IMR-90 (cell line): Measurements from ENCODE around the gene LLGL1. TPM values are rescaled to one million over a fixed set of nuclear protein-coding genes. Genes with fewer than 3 reads are reported as not detected.
A peak's percentile ranks its signal among the peaks of the same experiment; 100 is the strongest.

Source experiments
- ATAC-seq: fragments of 200-7000 bp; cut with Tn5 transposase; 2 replicates; pipeline ENCODE4 v1.9.1; 2020; ENCODE audit warnings: low read depth, mild to moderate bottlenecking, moderate library complexity
- BruUV-seq: library from RNA; stranded (reverse); fragments of 400-500 nt; replicated peaks from 2 replicates; lab custom pipeline; 2021; lab: Mats Ljungman, UMichigan
- CTCF ChIA-PET: fragments of 300-600 bp; formaldehyde crosslinking; extraction: SDS; loops from one replicate; lab custom pipeline; 2021; ENCODE audit warnings: antibody characterized with exemption; lab: Yijun Ruan, JAX
- POLR2A ChIA-PET: fragments of 300-600 bp; sonication (Branson Sonifier 250); formaldehyde crosslinking; loops from one replicate; lab custom pipeline; 2022; ENCODE audit warnings: antibody characterized with exemption; ENCODE audit not compliant: unreplicated experiment; lab: Charles Lee
- DNase-seq: peaks from one replicate; pipeline ENCODE4 v3.0.0; 2013
- H2AFZ ChIP-seq: replicated peaks from 2 replicates; pipeline ENCODE3; 2013; ENCODE audit warnings: low read length, mild to moderate bottlenecking; ENCODE audit not compliant: poor library complexity
- H2AK5ac ChIP-seq: 2 replicates; pipeline ENCODE4 v1.6.1; 2013; ENCODE audit warnings: low read depth, low read length, inconsistent platforms
- H2AK9ac ChIP-seq: replicated peaks from 2 replicates; pipeline ENCODE3; 2013; ENCODE audit warnings: mild to moderate bottlenecking, low read depth, low read length, moderate library complexity; ENCODE audit not compliant: poor library complexity
- H2BK120ac ChIP-seq: 2 replicates; pipeline ENCODE4 v1.6.1; 2013; ENCODE audit warnings: low read depth, low read length, inconsistent platforms
- H2BK15ac ChIP-seq: 3 replicates; pipeline ENCODE4 v1.6.1; 2013; ENCODE audit warnings: low read depth, low read length, inconsistent platforms
- H2BK20ac ChIP-seq: 2 replicates; pipeline ENCODE4 v1.6.1; 2013; ENCODE audit warnings: low read depth, mild to moderate bottlenecking, inconsistent platforms, low read length, moderate library complexity
- H2BK5ac ChIP-seq: 2 replicates; pipeline ENCODE4 v1.6.1; 2013; ENCODE audit warnings: mild to moderate bottlenecking, low read depth, low read length, inconsistent platforms; ENCODE audit not compliant: poor library complexity, severe bottlenecking
- H3K14ac ChIP-seq: replicated peaks from 2 replicates; pipeline ENCODE4 v1.6.1; 2013; ENCODE audit warnings: low read depth, low read length, inconsistent platforms
- H3K18ac ChIP-seq: 2 replicates; pipeline ENCODE4 v1.6.1; 2013; ENCODE audit warnings: low read depth, low read length, control low read depth
- H3K23ac ChIP-seq: 2 replicates; pipeline ENCODE4 v1.6.1; 2013; ENCODE audit warnings: low read depth, low read length, inconsistent platforms
- H3K27ac ChIP-seq: 2 replicates; pipeline ENCODE4 v1.5.1; 2013; ENCODE audit warnings: mild to moderate bottlenecking, control low read depth, low read length; ENCODE audit not compliant: insufficient read depth
- H3K27me3 ChIP-seq: 2 replicates; pipeline ENCODE4 v1.6.1; 2013; ENCODE audit warnings: low read length; ENCODE audit not compliant: control insufficient read depth, insufficient read depth
- H3K36me3 ChIP-seq: 2 replicates; pipeline ENCODE4 v1.6.1; 2013; ENCODE audit warnings: low read length, mixed read lengths; ENCODE audit not compliant: control insufficient read depth, insufficient read depth
- H3K4ac ChIP-seq: 2 replicates; pipeline ENCODE4 v1.6.1; 2013; ENCODE audit warnings: low read depth, low read length, inconsistent platforms
- H3K4me1 ChIP-seq: 2 replicates; pipeline ENCODE4 v1.6.1; 2013; ENCODE audit warnings: low read length, mixed read lengths; ENCODE audit not compliant: control insufficient read depth, insufficient read depth
- H3K4me2 ChIP-seq: 2 replicates; pipeline ENCODE4 v1.6.1; 2013; ENCODE audit warnings: low read depth, mild to moderate bottlenecking, control low read depth, low read length, moderate library complexity
- H3K4me3 ChIP-seq: 2 replicates; pipeline ENCODE4 v1.5.1; 2013; ENCODE audit warnings: low read depth, mild to moderate bottlenecking, control low read depth, low read length, moderate library complexity; ENCODE audit not compliant: insufficient read depth
- H3K56ac ChIP-seq: 2 replicates; pipeline ENCODE4 v1.6.1; 2013; ENCODE audit warnings: low read length, inconsistent platforms; ENCODE audit not compliant: insufficient read depth; ENCODE audit errors: extremely low read depth
- H3K79me1 ChIP-seq, 2 experiments: 2 replicates each; pipeline ENCODE4 v1.6.1; 2013; ENCODE audit warnings: low read length in 2 of 2, inconsistent platforms in 1 of 2, low read depth in 1 of 2
- H3K9ac ChIP-seq: 2 replicates; pipeline ENCODE4 v1.6.1; 2013; ENCODE audit warnings: low read depth, low read length, control low read depth
- H3K9me1 ChIP-seq: 2 replicates; pipeline ENCODE4 v1.6.1; 2013; ENCODE audit warnings: low read length, inconsistent platforms; ENCODE audit not compliant: insufficient read depth
- H3K9me3 ChIP-seq: 2 replicates; pipeline ENCODE4 v1.6.1; 2013; ENCODE audit warnings: low read length; ENCODE audit not compliant: control insufficient read depth, insufficient read depth
- H4K20me1 ChIP-seq: 2 replicates; pipeline ENCODE4 v1.6.1; 2013; ENCODE audit warnings: low read length, inconsistent platforms; ENCODE audit not compliant: insufficient read depth
- H4K5ac ChIP-seq: 2 replicates; pipeline ENCODE4 v1.6.1; 2013; ENCODE audit warnings: mild to moderate bottlenecking, low read depth, low read length, control low read depth
- H4K8ac ChIP-seq, 2 experiments: 2 replicates each; pipeline ENCODE4 v1.6.1; 2013; ENCODE audit warnings: low read depth in 2 of 2, low read length in 2 of 2, control low read depth in 1 of 2, inconsistent platforms in 1 of 2
- H4K91ac ChIP-seq: 2 replicates; pipeline ENCODE4 v1.6.1; 2013; ENCODE audit warnings: low read depth, low read length, inconsistent platforms; ENCODE audit not compliant: insufficient read depth
- FOS ChIP-seq: fragments of 150-350 bp; IDR thresholded peaks from 2 replicates; pipeline ENCODE4 v1.6.1; 2016; ENCODE audit warnings: low read depth, low read length
- WGBS, 2 experiments: methylation state at CpG; one replicate each; pipeline versions ENCODE4 v1.1.5 to v1.1.7; 2013; ENCODE audit warnings: missing lambda C conversion rate in 2 of 2; ENCODE audit not compliant: insufficient read length in 1 of 2; ENCODE audit errors: extremely low coverage in 2 of 2; 5-methylcytosine and 5-hydroxymethylcytosine counted together
- dilution Hi-C: fragments of 300-500 bp; cut with HindIII; formaldehyde crosslinking; loops from one replicate; pipeline ENCODE4 v1.14.3; 2018; ENCODE audit warnings: low sequenced_read_pairs; ENCODE audit not compliant: unreplicated experiment
- in situ Hi-C: fragments of 300-500 bp; cut with MboI; formaldehyde crosslinking; loops from 3 replicates; pipeline ENCODE4 v1.14.3; 2019; ENCODE audit warnings: low sequenced_read_pairs, inconsistent platforms, mixed read lengths
- intact Hi-C: fragments of 100-400 bp; cut with micrococcal nuclease; formaldehyde crosslinking; loops from 2 replicates; pipeline ENCODE4 v1.10.0; 2022
- polyA plus RNA-seq, 3 experiments: library from polyadenylated mRNA; depleted of rRNA; stranded (reverse); fragments of >200 nt; gene quantifications; 2 replicates each; pipeline ENCODE4 v1.2.3, GENCODE V29; 2012; ENCODE audit warnings: low replicate concordance in 1 of 3
- total RNA-seq: library from RNA; depleted of rRNA; stranded (reverse); fragments of >200 nt; gene quantifications from 2 replicates; pipeline ENCODE4 v1.2.3, GENCODE V29; 2012

Gene LLGL1
- total and polyA plus RNA-seq, 2 of the 4 experiments (the other 2 are of a cell fraction): 40.1 to 52.9 TPM

DNA sequence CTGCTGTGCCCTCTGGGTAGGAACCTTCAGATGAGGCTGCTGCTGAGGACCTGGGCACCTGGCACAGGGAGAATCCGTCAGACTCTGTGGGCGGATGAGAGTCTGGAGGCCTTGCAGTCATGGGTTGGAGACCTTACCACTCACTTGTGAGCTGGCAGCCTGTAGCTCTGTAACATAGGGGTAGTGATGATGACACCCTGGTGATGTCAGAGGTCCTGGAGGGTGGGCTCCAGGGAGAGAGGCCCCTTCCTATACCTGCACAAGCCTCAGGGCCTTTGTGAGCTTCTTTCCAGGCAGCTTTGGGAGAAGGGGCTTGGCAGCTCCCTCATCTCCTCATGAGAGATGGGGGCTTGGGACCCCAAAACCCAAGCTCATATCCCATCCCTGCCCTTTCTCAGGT, 36.7 kb downstream of the LLGL1 start:
- DNase-seq: no peak

More for the DNA sequence above, 36.7 kb downstream of the LLGL1 start:
- CTCF ChIA-PET: interaction anchor here (0.5 kb wide), 1 partner anchor 424 kb away, joined by 3 read pairs; no protein-coding TSS in a partner anchor
- dilution Hi-C loops (no loop called here), in situ Hi-C loops (no loop called here), intact Hi-C loops (no loop called here)
- Histone ChIP-seq H4K91ac (no peak overlapping the region), H3K9me1 (peaks cover 15% of the 10 kb centered on the region; the same call in 1 of the 2 replicates), H2AK9ac (peak overlapping the region; percentile 95), H2BK20ac (no peak overlapping the region), H4K5ac (no peak overlapping the region), H2BK5ac (no peak overlapping the region), H3K18ac (no peak overlapping the region), H3K23ac (0 out of 2 replicates have a peak overlapping the region, but pooled peaks have one; percentile 33), H3K4ac (no peak overlapping the region), H3K14ac (no peak overlapping the region), H2BK120ac (no peak overlapping the region), H3K27ac (no peak overlapping the region), H3K4me2 (no peak overlapping the region), H3K9ac (no peak overlapping the region), H3K4me1 (peaks cover 19% of the 10 kb centered on the region), H3K27me3 (no peaks in the 10 kb centered on the region), H3K4me3 (no peak overlapping the region), H2AFZ (no peak overlapping the region), H2AK5ac (peak overlapping the region; percentile 43; the same call in 1 of the 2 replicates), H3K36me3 (peaks cover 26% of the 10 kb centered on the region), H3K79me1 (peaks cover 13 to 61% of the 10 kb centered on the region in 2 experiments), H2BK15ac (no peak overlapping the region), H3K56ac (no peak overlapping the region), H3K9me3 (no peaks in the 10 kb centered on the region), H4K8ac (no peak overlapping the region), H4K20me1 (peaks cover 10% of the 10 kb centered on the region)
- no peak for ATAC-seq
- POLR2A ChIA-PET: no interaction called here
- WGBS, 2 experiments: 40% methylated on average over 1 of the region's 2 CpGs; no CpG with 5 or more reads in 1 of the 2 experiments
- no peak for TF ChIP-seq FOS
- no TSS peak for BruUV-seq
